ENCODE results near the gene NME9.

The NME9 gene

DNA sequence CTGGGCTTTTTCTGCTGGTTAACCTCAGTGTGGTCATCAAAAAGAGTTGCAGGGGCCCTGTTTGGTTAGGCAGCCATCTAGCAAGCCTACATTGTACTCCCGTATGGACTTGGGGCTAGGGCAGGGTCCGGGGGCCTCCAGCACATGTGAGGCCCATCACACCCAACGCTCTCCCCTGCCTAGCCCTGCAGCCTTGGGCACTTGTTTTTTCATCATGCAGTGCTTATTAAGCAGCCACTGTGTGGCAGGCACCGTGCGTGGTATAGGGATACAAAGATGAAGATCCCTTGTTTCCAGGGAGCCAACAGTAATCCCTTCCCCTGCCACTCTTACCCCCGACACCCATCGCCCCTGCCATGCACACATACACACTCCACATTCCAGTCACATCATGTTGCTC lies 32.9 kb upstream of the NME9 start:
- Histone ChIP-seq H3K36me3 (ENCODE audit: control insufficient read depth in 1 of 2, insufficient read depth in 2 of 2, low read length in 2 of 2) (no peaks in the 10 kb centered on the region), H3K27ac (ENCODE audit: low read depth, low read length) (no peak overlapping the region), H3K4me1 (ENCODE audit: control insufficient read depth in 1 of 2, insufficient read depth in 2 of 2, low read length in 2 of 2) (no peaks in the 10 kb centered on the region), H3K27me3 (ENCODE audit: control insufficient read depth in 1 of 2, insufficient read depth in 2 of 2, low read length in 2 of 2) (no peaks in the 10 kb centered on the region), H3K9ac (ENCODE audit: low read depth in 1 of 2, low read length in 2 of 2) (no peak overlapping the region), H3K9me3 (ENCODE audit: control insufficient read depth in 1 of 2, low read length in 2 of 2) (no peaks in the 10 kb centered on the region), H3K4me3 (ENCODE audit: low read depth in 1 of 2, low read length in 2 of 2) (no peak overlapping the region)

DNA sequence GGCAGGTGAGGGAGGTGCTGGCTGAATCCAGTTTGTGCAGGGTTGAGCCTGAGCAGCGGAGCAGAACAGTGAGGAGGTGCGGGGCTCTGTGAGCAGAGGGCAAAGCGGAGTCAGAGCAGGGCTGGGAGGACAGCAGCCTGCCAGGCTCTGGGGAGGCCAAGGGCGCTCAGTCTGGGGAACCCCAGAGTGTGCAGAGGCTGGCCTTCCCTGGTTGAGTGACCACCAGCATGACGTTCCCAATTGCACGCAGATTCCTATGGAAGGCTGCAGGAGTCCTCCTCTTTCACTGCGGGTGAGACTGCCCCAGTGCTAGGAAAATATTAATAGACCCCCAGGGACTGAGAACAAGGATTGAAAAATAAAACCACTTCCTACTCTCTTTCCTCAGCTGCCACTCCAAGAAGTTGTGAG lies 31.9 kb upstream of the NME9 start:
- Histone ChIP-seq H3K36me3 (ENCODE audit: control insufficient read depth in 1 of 2, insufficient read depth in 2 of 2, low read length in 2 of 2) (no peaks in the 10 kb centered on the region), H3K9ac (ENCODE audit: low read depth in 1 of 2, low read length in 2 of 2) (no peak overlapping the region), H3K9me3 (ENCODE audit: control insufficient read depth in 1 of 2, low read length in 2 of 2) (no peaks in the 10 kb centered on the region), H3K4me1 (ENCODE audit: control insufficient read depth in 1 of 2, insufficient read depth in 2 of 2, low read length in 2 of 2) (no peaks in the 10 kb centered on the region), H3K27ac (ENCODE audit: low read depth, low read length) (no peak overlapping the region), H3K27me3 (ENCODE audit: control insufficient read depth in 1 of 2, insufficient read depth in 2 of 2, low read length in 2 of 2) (no peaks in the 10 kb centered on the region), H3K4me3 (ENCODE audit: low read depth in 1 of 2, low read length in 2 of 2) (no peak overlapping the region)

DNA sequence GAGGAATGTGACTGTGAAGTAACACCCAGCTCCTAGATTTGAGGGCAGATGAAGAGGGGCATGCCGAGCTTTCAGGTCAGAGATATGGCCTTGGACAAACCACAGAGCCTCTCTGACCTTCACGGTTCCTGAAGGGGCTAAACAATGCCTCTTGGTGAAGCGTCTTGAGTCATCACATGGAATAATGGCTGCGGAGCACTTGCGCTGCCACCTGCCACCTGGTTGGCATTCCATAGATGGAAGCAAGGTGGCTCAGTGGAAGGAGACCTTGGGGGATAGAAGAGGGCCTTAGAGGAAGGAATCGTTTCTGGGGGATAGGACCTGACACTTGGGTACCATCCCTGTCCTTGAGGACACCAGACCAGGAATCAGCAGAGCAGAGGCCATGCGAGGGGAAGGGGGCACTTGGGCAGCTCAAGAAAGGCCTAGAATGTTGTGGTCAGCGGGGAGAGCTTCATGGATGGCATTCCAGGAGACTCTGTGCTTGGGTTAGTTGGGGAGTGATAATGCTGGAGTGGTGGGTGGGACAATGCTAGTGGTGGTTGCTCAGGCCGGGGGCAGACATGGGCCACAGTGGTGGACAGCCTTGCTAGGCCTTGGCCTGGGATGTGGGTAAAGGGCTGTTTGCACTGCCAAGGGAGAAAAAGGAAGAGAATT lies 31.3 kb upstream of the NME9 start:
- Histone ChIP-seq H3K9ac (ENCODE audit: low read depth in 1 of 2, low read length in 2 of 2) (no peak overlapping the region), H3K36me3 (ENCODE audit: control insufficient read depth in 1 of 2, insufficient read depth in 2 of 2, low read length in 2 of 2) (no peaks in the 10 kb centered on the region), H3K4me1 (ENCODE audit: control insufficient read depth in 1 of 2, insufficient read depth in 2 of 2, low read length in 2 of 2) (no peaks in the 10 kb centered on the region), H3K4me3 (ENCODE audit: low read depth in 1 of 2, low read length in 2 of 2) (no peak overlapping the region), H3K27ac (ENCODE audit: low read depth, low read length) (no peak overlapping the region), H3K9me3 (ENCODE audit: control insufficient read depth in 1 of 2, low read length in 2 of 2) (no peaks in the 10 kb centered on the region), H3K27me3 (ENCODE audit: control insufficient read depth in 1 of 2, insufficient read depth in 2 of 2, low read length in 2 of 2) (no peaks in the 10 kb centered on the region)

DNA sequence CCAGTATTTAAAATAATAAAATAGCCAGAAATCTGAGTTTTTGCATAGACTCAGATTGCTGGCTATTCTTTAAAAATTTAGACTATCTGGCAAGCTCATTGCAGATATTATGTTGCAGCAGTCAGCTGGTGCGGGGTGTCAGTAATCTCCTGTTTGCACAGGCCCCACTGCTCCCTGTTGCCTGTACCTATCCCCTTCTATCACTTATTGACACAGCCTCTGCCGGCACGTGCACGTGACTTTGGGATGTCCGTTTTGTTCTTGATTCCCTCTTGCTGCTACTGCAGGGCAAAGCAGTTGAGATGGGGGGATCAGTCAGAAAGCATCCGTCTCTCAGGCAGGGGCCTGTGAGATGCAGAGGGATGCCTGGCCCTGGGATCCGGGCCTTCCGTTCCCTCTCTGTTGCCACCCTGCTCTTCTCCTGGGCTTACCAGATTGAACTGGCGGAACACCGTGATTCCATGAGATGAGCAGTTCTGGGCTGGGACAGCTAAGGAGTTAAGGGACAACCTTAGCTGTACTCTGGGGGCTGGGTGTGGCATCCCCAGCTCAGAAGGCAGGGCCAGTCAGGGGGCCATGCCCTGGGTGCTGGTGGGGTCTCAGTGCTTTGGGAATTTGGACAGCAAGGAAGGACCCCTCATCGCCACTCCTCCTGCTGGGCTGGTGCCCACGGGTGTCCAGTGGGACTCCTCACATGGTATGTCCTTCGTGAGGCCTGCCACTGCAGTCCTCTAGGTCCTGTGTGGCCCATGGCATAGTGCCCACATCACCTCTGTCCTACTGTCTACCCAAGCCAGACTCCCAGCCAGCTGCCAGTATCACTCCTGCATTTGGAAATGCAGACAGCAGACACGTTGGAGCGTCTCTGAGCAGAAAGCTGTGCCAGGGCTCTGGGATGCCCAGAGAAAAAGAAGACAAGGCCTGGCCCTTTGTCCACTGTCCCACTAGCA lies 30.5 kb upstream of the NME9 start:
- Histone ChIP-seq H3K27me3 (ENCODE audit: control insufficient read depth in 1 of 2, insufficient read depth in 2 of 2, low read length in 2 of 2) (no peaks in the 10 kb centered on the region), H3K4me3 (ENCODE audit: low read depth in 1 of 2, low read length in 2 of 2) (no peak overlapping the region), H3K9ac (ENCODE audit: low read depth in 1 of 2, low read length in 2 of 2) (no peak overlapping the region), H3K36me3 (ENCODE audit: control insufficient read depth in 1 of 2, insufficient read depth in 2 of 2, low read length in 2 of 2) (no peaks in the 10 kb centered on the region), H3K27ac (ENCODE audit: low read depth, low read length) (no peak overlapping the region), H3K9me3 (ENCODE audit: control insufficient read depth in 1 of 2, low read length in 2 of 2) (no peaks in the 10 kb centered on the region), H3K4me1 (ENCODE audit: control insufficient read depth in 1 of 2, insufficient read depth in 2 of 2, low read length in 2 of 2) (no peaks in the 10 kb centered on the region)

DNA sequence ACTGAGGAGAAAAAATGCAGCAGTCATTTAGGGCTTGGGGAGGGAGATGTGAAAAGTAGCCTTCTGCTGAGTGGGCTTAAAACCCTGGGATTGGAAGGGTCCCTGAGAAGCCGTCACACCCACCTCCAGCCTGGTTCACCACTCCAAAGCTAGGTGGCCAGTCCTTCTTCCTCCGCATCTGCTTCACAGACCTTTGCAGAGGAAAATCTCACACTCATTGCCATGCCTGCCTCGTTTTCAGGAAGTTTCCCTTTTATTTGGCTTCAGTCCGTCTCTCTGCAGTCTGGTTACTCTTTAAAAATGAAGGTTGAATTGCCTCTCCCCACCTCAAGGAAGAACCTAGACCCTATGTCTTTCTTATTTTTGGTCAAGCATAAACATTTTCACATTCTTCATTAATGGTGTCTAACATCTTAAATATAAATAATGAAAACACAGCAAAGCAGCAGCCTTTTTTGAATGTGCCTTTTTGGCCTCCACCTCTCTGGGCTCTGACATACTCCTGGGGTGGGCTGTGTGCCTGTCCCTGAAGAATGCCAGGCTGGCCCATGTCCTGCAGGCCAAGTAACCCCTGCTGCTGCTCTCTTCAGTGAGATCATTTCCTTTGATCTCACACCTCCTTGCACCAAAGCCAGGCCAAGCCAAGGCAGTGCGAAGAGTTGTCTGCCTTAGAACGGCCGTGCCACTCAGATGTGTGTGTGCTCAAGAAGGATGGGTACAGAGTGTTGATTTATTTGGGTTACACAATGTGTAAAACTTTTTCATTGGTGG lies 29.7 kb upstream of the NME9 start:
- Histone ChIP-seq H3K9me3 (ENCODE audit: control insufficient read depth in 1 of 2, low read length in 2 of 2) (no peaks in the 10 kb centered on the region), H3K27ac (ENCODE audit: low read depth, low read length) (no peak overlapping the region), H3K27me3 (ENCODE audit: control insufficient read depth in 1 of 2, insufficient read depth in 2 of 2, low read length in 2 of 2) (no peaks in the 10 kb centered on the region), H3K4me3 (ENCODE audit: low read depth in 1 of 2, low read length in 2 of 2) (no peak overlapping the region), H3K9ac (ENCODE audit: low read depth in 1 of 2, low read length in 2 of 2) (no peak overlapping the region), H3K4me1 (ENCODE audit: control insufficient read depth in 1 of 2, insufficient read depth in 2 of 2, low read length in 2 of 2) (no peaks in the 10 kb centered on the region), H3K36me3 (ENCODE audit: control insufficient read depth in 1 of 2, insufficient read depth in 2 of 2, low read length in 2 of 2) (no peaks in the 10 kb centered on the region)

DNA sequence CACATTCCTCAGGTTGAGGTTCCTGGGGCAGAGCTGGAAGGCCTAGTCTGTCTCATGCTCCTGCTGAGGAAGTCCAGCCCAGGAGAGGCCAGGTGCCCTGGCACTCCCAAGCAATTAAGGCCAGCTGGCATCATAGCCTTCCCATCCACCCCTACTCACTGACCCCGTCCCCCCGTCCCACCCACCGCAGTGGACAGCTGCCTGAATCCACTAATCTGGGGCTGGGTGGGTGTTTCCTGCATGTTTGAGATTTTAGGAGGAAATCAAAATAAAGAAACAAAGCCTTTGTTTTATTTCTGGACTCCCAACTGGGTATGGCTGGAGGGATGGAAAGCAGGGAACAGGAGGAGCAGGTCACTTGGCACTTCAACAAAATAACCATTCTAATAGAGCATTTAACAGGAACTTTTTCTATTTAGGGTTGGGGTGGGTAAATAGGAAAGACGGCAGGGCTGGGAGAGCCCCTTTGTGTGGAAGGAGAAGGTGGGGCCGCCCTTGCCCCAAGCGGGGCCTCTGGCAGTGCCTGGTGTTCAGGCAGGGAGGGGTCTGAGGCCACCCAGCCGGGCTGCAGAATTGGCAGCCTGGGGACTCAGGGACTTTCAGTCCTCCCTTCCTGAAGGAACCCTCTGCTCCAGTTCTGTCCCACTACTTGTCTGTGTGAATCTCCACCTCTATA lies 27.2 kb upstream of the NME9 start:
- Histone ChIP-seq H3K27ac (ENCODE audit: low read depth, low read length) (no peak overlapping the region), H3K9ac (ENCODE audit: low read depth in 1 of 2, low read length in 2 of 2) (no peak overlapping the region), H3K27me3 (ENCODE audit: control insufficient read depth in 1 of 2, insufficient read depth in 2 of 2, low read length in 2 of 2) (no peaks in the 10 kb centered on the region), H3K9me3 (ENCODE audit: control insufficient read depth in 1 of 2, low read length in 2 of 2) (no peaks in the 10 kb centered on the region), H3K36me3 (ENCODE audit: control insufficient read depth in 1 of 2, insufficient read depth in 2 of 2, low read length in 2 of 2) (no peaks in the 10 kb centered on the region), H3K4me3 (ENCODE audit: low read depth in 1 of 2, low read length in 2 of 2) (no peak overlapping the region), H3K4me1 (ENCODE audit: control insufficient read depth in 1 of 2, insufficient read depth in 2 of 2, low read length in 2 of 2) (no peaks in the 10 kb centered on the region)

DNA sequence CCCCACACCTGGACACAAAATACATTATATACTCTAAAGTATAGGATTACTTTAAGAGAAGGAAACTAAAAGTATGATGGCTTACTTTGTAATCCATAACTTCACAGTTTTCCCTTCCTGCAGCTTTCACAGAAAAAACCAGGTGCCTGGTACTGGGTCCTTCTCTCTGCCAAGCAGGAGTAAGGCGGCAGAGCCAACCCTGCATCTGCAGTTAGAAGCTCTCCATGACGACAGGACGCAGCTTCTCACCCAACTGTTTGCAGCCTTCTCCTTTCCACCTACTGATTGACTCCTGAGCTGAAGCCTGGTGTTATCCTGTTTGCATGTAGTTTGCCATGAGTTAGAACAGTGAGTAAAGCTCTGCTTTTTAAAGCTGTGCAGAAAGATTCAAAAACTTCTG lies 25.4 kb upstream of the NME9 start:
- H3K4me3 ChIP-seq (ENCODE audit: low read depth in 1 of 2, low read length in 2 of 2), result no peak overlapping the region
- no peak overlapping the region for H3K27ac ChIP-seq (ENCODE audit: low read depth, low read length)
- no peaks in the 10 kb centered on the region for H3K36me3 ChIP-seq (ENCODE audit: control insufficient read depth in 1 of 2, insufficient read depth in 2 of 2, low read length in 2 of 2)
- H3K9me3 ChIP-seq (ENCODE audit: control insufficient read depth in 1 of 2, low read length in 2 of 2), result no peaks in the 10 kb centered on the region
- no peak overlapping the region for H3K9ac ChIP-seq (ENCODE audit: low read depth in 1 of 2, low read length in 2 of 2)
- H3K27me3 ChIP-seq (ENCODE audit: control insufficient read depth in 1 of 2, insufficient read depth in 2 of 2, low read length in 2 of 2), result no peaks in the 10 kb centered on the region
- H3K4me1 ChIP-seq (ENCODE audit: control insufficient read depth in 1 of 2, insufficient read depth in 2 of 2, low read length in 2 of 2), result no peaks in the 10 kb centered on the region

DNA sequence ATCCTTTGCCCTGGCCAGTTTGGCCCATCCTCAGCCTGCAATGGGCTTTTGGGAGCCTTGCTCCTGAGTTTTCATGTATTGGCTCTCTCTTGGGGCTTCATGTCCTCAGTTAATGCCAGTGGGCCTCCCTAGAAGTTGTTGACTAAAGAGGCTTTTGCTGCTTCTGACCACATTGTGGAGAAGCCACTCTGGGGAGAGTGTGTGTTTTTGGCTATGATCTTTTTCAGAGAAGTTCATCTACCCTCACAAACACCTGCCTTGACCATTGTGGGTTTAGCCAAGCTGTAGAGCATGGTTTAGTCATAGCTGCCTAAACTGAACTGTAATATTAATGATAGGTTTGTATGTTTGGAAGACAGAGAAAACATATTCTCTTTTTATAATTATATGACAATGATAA lies 24.7 kb upstream of the NME9 start:
- Histone ChIP-seq H3K36me3 (ENCODE audit: control insufficient read depth in 1 of 2, insufficient read depth in 2 of 2, low read length in 2 of 2) (no peaks in the 10 kb centered on the region), H3K27ac (ENCODE audit: low read depth, low read length) (no peak overlapping the region), H3K4me1 (ENCODE audit: control insufficient read depth in 1 of 2, insufficient read depth in 2 of 2, low read length in 2 of 2) (no peaks in the 10 kb centered on the region), H3K9me3 (ENCODE audit: control insufficient read depth in 1 of 2, low read length in 2 of 2) (no peaks in the 10 kb centered on the region), H3K4me3 (ENCODE audit: low read depth in 1 of 2, low read length in 2 of 2) (no peak overlapping the region), H3K27me3 (ENCODE audit: control insufficient read depth in 1 of 2, insufficient read depth in 2 of 2, low read length in 2 of 2) (peaks cover 0 to 3% of the 10 kb centered on the region in 2 donors), H3K9ac (ENCODE audit: low read depth in 1 of 2, low read length in 2 of 2) (no peak overlapping the region)

DNA sequence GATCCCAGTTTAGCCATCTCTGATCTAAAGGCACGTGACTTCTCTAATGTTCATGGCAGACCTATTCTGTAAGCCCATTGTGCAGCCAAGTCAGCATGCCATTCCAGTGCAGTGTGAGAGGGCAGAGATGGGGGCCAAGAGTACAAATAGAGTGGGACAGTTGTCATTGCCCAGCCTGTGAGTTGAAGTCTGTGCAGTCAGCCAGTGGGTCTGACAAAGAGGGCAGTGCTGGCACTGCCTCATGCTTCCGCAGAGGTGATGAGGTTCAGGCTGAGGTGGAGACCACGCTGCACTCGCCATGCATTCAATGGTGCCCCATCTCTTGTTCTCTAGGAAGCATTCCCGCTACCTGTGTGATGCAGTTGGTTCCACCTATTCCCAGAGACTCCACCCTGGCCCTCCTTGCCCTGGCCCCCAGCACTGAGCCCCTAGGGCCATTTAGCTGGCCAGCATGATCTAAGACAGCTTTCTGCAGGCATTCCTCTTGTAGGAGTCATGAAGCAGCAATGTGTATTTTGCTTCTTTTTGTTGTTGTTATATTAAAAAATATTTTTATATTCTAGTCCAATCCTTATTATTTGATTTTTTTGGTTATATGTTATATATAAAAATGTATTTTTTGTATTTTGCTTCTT lies 22.4 kb upstream of the NME9 start:
- peaks cover 0 to 3% of the 10 kb centered on the region in 2 donors for H3K4me1 ChIP-seq (ENCODE audit: control insufficient read depth in 1 of 2, insufficient read depth in 2 of 2, low read length in 2 of 2)
- no peaks in the 10 kb centered on the region for H3K36me3 ChIP-seq (ENCODE audit: control insufficient read depth in 1 of 2, insufficient read depth in 2 of 2, low read length in 2 of 2)
- no peak overlapping the region for H3K27ac ChIP-seq (ENCODE audit: low read depth, low read length)
- no peak overlapping the region for H3K4me3 ChIP-seq (ENCODE audit: low read depth in 1 of 2, low read length in 2 of 2)
- H3K27me3 ChIP-seq (ENCODE audit: control insufficient read depth in 1 of 2, insufficient read depth in 2 of 2, low read length in 2 of 2), result peaks cover 3 to 9% of the 10 kb centered on the region in 2 donors
- H3K9me3 ChIP-seq (ENCODE audit: control insufficient read depth in 1 of 2, low read length in 2 of 2), result no peaks in the 10 kb centered on the region
- H3K9ac ChIP-seq (ENCODE audit: low read depth in 1 of 2, low read length in 2 of 2), result no peak overlapping the region
